Nephron (organoid): Measurements from ENCODE around the gene TET3.
"Not testable (repeated sequence)": the region's sequence is repeated elsewhere in the genome, so short reads cannot be mapped to it uniquely, and the experiment has no call there.

Experiments used
- H3K27ac Mint-ChIP-seq, 3 experiments: 2 replicates each; pipeline ENCODE4 v1.8.0; 2020; ENCODE audit warnings: mixed read lengths in 3 of 3, mild to moderate bottlenecking in 2 of 3, moderate library complexity in 1 of 3
- H3K27me3 Mint-ChIP-seq: 2 replicates; pipeline ENCODE4 v1.8.0; 2021; ENCODE audit warnings: low read depth, mild to moderate bottlenecking, moderate library complexity, mixed read lengths
- H3K36me3 Mint-ChIP-seq: 2 replicates; pipeline ENCODE4 v1.8.0; 2020; ENCODE audit warnings: low read depth, mixed read lengths
- H3K4me1 Mint-ChIP-seq: 2 replicates; pipeline ENCODE4 v1.8.0; 2020; ENCODE audit warnings: mixed read lengths
- H3K4me3 Mint-ChIP-seq, 3 experiments: 2 replicates each; pipeline ENCODE4 v1.8.0; 2020; ENCODE audit warnings: mild to moderate bottlenecking in 3 of 3, mixed read lengths in 3 of 3, moderate library complexity in 2 of 3
- H3K9me3 Mint-ChIP-seq: 2 replicates; pipeline ENCODE4 v1.8.0; 2020; ENCODE audit warnings: mixed read lengths
- TF ChIP-seq, protein P1 (sequence below), 3 experiments: fragments of 200-600 bp; sonication (generic); IDR thresholded peaks; one replicate each; pipeline ENCODE4 v1.5.0; 2021; ENCODE audit warnings: antibody characterized with exemption in 3 of 3; ENCODE audit not compliant: unreplicated experiment in 3 of 3

The TET3 gene

DNA sequence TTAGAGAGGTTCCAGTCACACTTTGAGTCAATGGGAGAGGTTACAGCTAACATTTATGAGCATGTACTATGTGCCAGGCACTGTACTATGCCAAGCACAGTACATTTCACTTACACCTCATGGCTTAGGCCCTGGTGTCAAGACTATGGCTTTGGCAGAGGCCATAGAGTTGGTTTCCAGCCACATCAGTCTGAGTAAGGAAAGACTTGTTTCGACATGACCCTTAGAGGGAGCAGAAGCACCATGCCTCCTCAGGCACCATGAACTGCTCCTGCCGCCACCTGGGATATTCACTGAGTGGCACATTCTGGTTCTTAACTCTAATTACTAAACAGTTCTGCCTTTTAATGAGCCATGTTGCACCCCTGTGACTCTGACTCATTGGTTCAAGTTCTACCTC, 45.3 kb upstream of the TET3 start:
- Mint-ChIP-seq H3K4me3 (no peak overlapping the region), H3K4me1 (no peaks in the 10 kb centered on the region)

DNA sequence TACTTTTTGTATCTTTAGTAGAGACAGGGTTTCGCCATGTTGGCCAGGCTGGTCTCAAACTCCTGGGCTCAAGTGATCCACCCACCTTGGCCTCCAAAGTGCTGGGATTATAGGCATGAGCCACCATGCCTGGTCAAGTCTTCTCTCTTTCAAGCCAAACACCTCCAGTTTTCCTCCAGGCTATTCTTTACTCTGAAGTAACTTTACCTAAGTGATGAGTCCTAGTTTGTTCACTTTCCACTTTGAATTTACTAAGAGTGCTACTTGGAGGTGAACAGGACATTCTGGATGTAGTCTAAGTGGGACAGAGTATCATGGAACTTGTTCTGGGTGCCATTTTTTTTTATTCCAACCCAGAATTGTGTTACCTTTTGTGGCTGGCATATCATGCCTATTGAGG, 44.6 kb upstream of the TET3 start:
- H3K4me3 Mint-ChIP-seq, H3K9me3 Mint-ChIP-seq, H3K27ac Mint-ChIP-seq, H3K4me1 Mint-ChIP-seq, H3K27me3 Mint-ChIP-seq: not testable (repeated sequence)
- peaks cover 23% of the 10 kb centered on the region for H3K36me3 Mint-ChIP-seq

More for the DNA sequence above, 45.3 kb upstream of the TET3 start:
- H3K27ac Mint-ChIP-seq = no peak overlapping the region
- H3K9me3 Mint-ChIP-seq = no peaks in the 10 kb centered on the region
- TF ChIP-seq, protein P1, sequence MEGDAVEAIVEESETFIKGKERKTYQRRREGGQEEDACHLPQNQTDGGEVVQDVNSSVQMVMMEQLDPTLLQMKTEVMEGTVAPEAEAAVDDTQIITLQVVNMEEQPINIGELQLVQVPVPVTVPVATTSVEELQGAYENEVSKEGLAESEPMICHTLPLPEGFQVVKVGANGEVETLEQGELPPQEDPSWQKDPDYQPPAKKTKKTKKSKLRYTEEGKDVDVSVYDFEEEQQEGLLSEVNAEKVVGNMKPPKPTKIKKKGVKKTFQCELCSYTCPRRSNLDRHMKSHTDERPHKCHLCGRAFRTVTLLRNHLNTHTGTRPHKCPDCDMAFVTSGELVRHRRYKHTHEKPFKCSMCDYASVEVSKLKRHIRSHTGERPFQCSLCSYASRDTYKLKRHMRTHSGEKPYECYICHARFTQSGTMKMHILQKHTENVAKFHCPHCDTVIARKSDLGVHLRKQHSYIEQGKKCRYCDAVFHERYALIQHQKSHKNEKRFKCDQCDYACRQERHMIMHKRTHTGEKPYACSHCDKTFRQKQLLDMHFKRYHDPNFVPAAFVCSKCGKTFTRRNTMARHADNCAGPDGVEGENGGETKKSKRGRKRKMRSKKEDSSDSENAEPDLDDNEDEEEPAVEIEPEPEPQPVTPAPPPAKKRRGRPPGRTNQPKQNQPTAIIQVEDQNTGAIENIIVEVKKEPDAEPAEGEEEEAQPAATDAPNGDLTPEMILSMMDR (IDR thresholded peaks at IDR 0.05; ENCODE audit: unreplicated experiment in 3 of 3) = no peak
- H3K27me3 Mint-ChIP-seq = no peaks in the 10 kb centered on the region
- H3K36me3 Mint-ChIP-seq = peaks cover 18% of the 10 kb centered on the region

DNA sequence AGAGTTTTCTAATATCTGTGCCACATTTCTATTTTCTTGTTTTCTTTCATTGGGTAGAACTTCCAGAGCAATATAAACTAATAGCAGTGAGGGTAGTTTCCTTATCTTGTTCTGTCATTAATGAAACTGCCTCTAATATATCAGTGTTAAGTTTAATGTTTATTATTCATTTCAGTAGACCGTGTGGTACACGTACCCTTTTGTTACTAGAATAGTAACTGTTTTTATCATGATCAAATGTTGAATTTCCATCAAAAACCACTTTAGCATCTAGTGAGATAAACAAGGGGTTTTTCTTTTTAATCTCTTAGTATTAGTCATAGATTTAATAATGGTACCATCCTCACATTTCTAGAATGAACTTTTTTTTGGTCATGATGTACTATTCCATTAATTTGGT, 42.0 kb upstream of the TET3 start:
- H3K27ac Mint-ChIP-seq = no peak overlapping the region
- no peaks in the 10 kb centered on the region for H3K9me3 Mint-ChIP-seq

DNA sequence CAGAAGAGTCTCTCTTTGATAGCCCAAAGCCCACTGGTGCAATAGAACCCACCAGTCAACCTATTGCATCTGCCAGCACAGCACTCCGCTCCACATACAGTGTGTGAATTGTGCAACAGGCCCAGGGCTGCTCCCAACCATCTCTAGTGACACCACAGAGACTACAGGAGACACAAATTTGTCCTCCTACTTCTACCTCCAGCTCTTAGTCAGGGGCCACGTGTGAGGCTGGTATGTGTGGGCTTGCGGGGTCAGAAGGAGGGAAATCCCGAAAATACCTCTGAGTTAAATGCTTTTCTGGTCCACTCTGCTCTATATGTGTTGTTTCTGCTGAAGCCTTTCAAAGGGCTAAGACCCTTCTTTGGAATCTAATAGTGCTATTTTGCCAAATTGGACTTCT, 40.0 kb upstream of the TET3 start:
- H3K4me1 Mint-ChIP-seq = no peaks in the 10 kb centered on the region
- H3K4me3 Mint-ChIP-seq = no peak overlapping the region
- H3K27ac Mint-ChIP-seq = no peak overlapping the region
- no peaks in the 10 kb centered on the region for H3K9me3 Mint-ChIP-seq
- TF ChIP-seq, protein P1 (IDR thresholded peaks at IDR 0.05; ENCODE audit: unreplicated experiment in 3 of 3) = no peak
- H3K27me3 Mint-ChIP-seq = no peaks in the 10 kb centered on the region
- peaks cover 31% of the 10 kb centered on the region for H3K36me3 Mint-ChIP-seq

More for the DNA sequence above, 42.0 kb upstream of the TET3 start:
- H3K4me3 Mint-ChIP-seq = no peak overlapping the region
- no peaks in the 10 kb centered on the region for H3K4me1 Mint-ChIP-seq
- TF ChIP-seq, protein P1 (IDR thresholded peaks at IDR 0.05; ENCODE audit: unreplicated experiment in 3 of 3) = no peak
- H3K36me3 Mint-ChIP-seq = peaks cover 20% of the 10 kb centered on the region
- H3K27me3 Mint-ChIP-seq = no peaks in the 10 kb centered on the region

DNA sequence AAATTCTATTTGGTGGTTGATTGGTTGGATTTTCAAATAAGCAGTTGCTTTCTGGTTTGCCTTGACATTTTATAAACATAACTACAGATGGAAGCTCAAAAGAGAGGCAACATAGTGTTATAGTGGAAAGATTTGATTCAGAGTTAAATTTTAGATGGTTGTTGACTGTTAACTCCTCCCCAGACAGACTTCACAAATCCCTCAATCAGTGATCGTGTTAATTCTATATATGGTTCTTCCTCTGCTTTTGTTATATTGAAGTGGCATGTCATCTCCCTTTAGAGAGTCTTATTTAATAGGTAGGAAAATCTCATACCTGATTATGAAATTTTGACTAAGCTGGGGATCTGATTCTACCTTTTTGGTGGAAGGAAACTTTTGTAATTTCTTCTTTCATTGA, 38.5 kb upstream of the TET3 start:
- H3K27ac Mint-ChIP-seq = no peak overlapping the region
- H3K36me3 Mint-ChIP-seq = peaks cover 43% of the 10 kb centered on the region
- no peaks in the 10 kb centered on the region for H3K27me3 Mint-ChIP-seq
- H3K4me3 Mint-ChIP-seq = no peak overlapping the region
- no peaks in the 10 kb centered on the region for H3K9me3 Mint-ChIP-seq
- H3K4me1 Mint-ChIP-seq = no peaks in the 10 kb centered on the region
- TF ChIP-seq, protein P1 (IDR thresholded peaks at IDR 0.05; ENCODE audit: unreplicated experiment in 3 of 3) = no peak

DNA sequence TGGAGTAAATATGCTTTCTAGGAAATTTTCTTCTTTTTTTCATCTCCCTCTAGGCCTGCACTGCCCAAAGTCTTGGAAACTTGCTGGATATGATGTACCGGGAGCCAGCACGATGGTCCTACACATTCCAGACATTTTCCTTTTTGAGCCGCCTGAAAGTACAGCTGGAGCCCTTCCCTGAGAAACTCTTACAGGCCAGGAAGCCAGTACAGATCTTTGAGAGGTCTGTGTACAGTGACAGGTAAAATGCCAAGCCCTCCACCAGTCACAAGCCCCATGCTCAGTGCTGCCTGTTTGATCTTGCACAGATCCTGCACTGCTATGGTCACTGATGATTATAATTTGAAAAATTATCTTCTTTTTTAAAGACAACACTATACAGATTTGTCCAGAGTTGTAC, 38.0 kb upstream of the TET3 start:
- no peaks in the 10 kb centered on the region for H3K27me3 Mint-ChIP-seq
- H3K27ac Mint-ChIP-seq = no peak overlapping the region
- no peaks in the 10 kb centered on the region for H3K4me1 Mint-ChIP-seq
- no peak overlapping the region for H3K4me3 Mint-ChIP-seq
- TF ChIP-seq, protein P1 (IDR thresholded peaks at IDR 0.05; ENCODE audit: unreplicated experiment in 3 of 3) = no peak
- H3K36me3 Mint-ChIP-seq = peaks cover 44% of the 10 kb centered on the region
- no peaks in the 10 kb centered on the region for H3K9me3 Mint-ChIP-seq
